ENCODE data around the gene NFX1.

GRCh38 chr9:33291031-33291397, 698 bp downstream of the NFX1 start:
- TF ChIP-seq POLR2A (IDR thresholded peaks at IDR 0.05; ENCODE audit: low read depth, low read length), result no peak
- no peak for TF ChIP-seq TAF1 (IDR thresholded peaks at IDR 0.05; ENCODE audit: borderline replicate concordance, low read depth, low read length)
- TF ChIP-seq POLR2AphosphoS5 (IDR thresholded peaks at IDR 0.05; ENCODE audit: low read depth, low read length), result no peak
